Measurements from ENCODE around the gene AP2A2. TPM values are rescaled to one million over a fixed set of nuclear protein-coding genes. Genes with fewer than 3 reads are reported as not detected.

The AP2A2 gene
- total RNA-seq, 1 donor from 2014 or later = 92.0 TPM

DNA sequence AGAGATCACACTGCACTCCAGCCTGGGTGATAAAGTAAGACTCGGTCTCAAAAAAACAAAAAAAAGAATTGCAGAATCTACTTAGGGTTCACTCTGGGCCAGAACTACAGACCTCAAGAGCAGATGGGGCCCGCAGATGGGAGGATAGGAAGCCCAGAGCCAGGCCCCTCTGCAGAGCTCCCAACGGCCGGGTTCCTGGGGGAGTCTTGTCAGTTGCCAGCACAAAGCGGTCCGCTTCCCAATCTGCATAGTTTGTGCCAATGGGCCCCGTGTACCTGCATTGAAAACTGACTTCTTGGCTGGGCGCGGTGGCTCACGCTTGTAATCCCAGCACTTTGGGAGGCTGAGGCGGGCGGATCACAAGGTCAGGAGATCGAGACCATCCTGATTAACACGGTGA lies 13.4 kb upstream of the AP2A2 start:
- Histone ChIP-seq H3K27me3 (no peaks in the 10 kb centered on the region), H3K27ac (no peak overlapping the region), H3K36me3 (no peaks in the 10 kb centered on the region), H3K4me1 (peaks cover 12% of the 10 kb centered on the region), H3K4me3 (no peak overlapping the region), H3K9me3 (no peaks in the 10 kb centered on the region)
- ATAC-seq = no peak
- intact Hi-C loops (cut with DNase I) = no loop called here
- DNase-seq = no peak
- no peak for TF ChIP-seq CTCF (IDR thresholded peaks at IDR 0.05)

- Histone ChIP-seq H3K9me3 (no peaks in the 10 kb centered on the region), H3K27me3 (no peaks in the 10 kb centered on the region), H3K27ac (no peak overlapping the region), H3K4me1 (peaks cover 12% of the 10 kb centered on the region), H3K4me3 (no peak overlapping the region), H3K36me3 (no peaks in the 10 kb centered on the region)
- intact Hi-C loops (cut with DNase I) = no loop called here
- ATAC-seq (no peak), DNase-seq (no peak)
- TF ChIP-seq CTCF (IDR thresholded peaks at IDR 0.05) = no peak
Measured at GRCh38 chr11:913043-913442, 12.6 kb upstream of the AP2A2 start.

DNA sequence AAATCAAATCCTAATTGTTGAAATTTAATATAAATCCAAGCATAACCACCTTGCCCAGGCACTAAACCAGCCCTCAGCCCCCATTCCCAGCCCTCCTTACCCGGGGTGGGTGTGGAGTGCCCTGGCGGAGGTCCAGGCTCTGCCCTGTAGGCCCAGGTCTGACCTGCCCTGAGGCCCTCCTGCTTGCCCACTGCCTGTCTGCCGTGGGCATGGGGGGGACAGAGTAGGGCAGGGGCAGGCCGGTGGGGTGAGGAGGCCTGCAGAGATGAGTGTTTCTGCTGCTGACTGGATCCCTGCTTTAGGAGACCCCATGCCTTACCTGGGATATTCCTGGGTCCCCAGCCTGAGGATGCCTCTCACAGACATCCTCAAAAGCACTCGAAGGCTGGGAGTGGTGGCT lies 11.5 kb upstream of the AP2A2 start:
- peak overlapping the region; percentile 68 for H3K27ac ChIP-seq
- intact Hi-C loops (cut with DNase I) = no loop called here
- no peaks in the 10 kb centered on the region for H3K27me3 ChIP-seq
- H3K36me3 ChIP-seq = no peaks in the 10 kb centered on the region
- ATAC-seq (no peak), DNase-seq (no peak)
- no peak for TF ChIP-seq CTCF (IDR thresholded peaks at IDR 0.05)
- no peak overlapping the region for H3K4me3 ChIP-seq
- H3K4me1 ChIP-seq = peaks cover 14% of the 10 kb centered on the region
- H3K9me3 ChIP-seq = no peaks in the 10 kb centered on the region

- TF ChIP-seq CTCF (IDR thresholded peaks at IDR 0.05) = no peak
- intact Hi-C loops (cut with DNase I) = no loop called here
- Histone ChIP-seq H3K36me3 (no peaks in the 10 kb centered on the region), H3K4me1 (peaks cover 11% of the 10 kb centered on the region), H3K27ac (peak overlapping the region; percentile 68), H3K27me3 (no peaks in the 10 kb centered on the region), H3K9me3 (no peaks in the 10 kb centered on the region), H3K4me3 (no peak overlapping the region)
- ATAC-seq (peak; percentile 43), DNase-seq (peak; percentile 79)
Measured at GRCh38 chr11:914747-915501, 10.7 kb upstream of the AP2A2 start.

DNA sequence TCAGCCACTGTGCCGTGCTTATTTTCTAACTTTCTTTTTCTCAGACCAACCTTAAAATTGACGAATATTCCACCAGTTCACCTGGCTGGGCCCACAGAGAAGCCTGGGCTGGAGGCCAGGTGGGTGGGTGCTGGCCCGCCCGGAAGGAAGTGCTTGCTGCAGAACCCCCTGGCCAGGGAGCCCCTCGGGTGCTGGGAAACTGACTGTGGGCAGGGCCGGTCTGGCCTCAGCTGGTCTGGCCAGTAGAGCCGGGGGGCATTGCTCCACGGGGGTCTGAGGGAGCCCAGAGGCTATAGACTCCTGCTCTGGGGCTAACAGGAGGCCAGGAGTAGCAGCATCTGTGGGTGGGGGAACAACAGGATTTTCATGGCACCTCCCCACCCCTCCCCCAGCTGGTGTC lies 8.2 kb upstream of the AP2A2 start:
- H3K27me3 ChIP-seq = no peaks in the 10 kb centered on the region
- no peak overlapping the region for H3K27ac ChIP-seq
- no peaks in the 10 kb centered on the region for H3K36me3 ChIP-seq
- no peak overlapping the region for H3K4me3 ChIP-seq
- intact Hi-C loops (cut with DNase I) = no loop called here
- H3K4me1 ChIP-seq = peaks cover 5% of the 10 kb centered on the region
- TF ChIP-seq CTCF (IDR thresholded peaks at IDR 0.05) = no peak
- ATAC-seq = no peak
- no peaks in the 10 kb centered on the region for H3K9me3 ChIP-seq
- no peak for DNase-seq
